Retinal pigment epithelial cell (primary cell): Measurements from ENCODE around the gene KIF17.

ENCODE experiments used
- DNase-seq: peaks from one replicate; pipeline ENCODE4 v3.0.0-alpha.2; 2010; ENCODE audit warnings: low read depth
- H3K4me3 ChIP-seq: 2 replicates; pipeline ENCODE4 v1.5.1; 2011; ENCODE audit warnings: mild to moderate bottlenecking, low read length, control low read depth, moderate library complexity
- TF ChIP-seq, protein P1 (sequence below): conservative IDR thresholded peaks from 2 replicates; pipeline ENCODE4 v1.5.1; 2011; ENCODE audit warnings: low read depth, low read length, control low read depth, inconsistent platforms

KIF17 gene

GRCh38 chr1:20726932-20727745, 9.3 kb upstream of the KIF17 start:
- TF ChIP-seq, protein P1, sequence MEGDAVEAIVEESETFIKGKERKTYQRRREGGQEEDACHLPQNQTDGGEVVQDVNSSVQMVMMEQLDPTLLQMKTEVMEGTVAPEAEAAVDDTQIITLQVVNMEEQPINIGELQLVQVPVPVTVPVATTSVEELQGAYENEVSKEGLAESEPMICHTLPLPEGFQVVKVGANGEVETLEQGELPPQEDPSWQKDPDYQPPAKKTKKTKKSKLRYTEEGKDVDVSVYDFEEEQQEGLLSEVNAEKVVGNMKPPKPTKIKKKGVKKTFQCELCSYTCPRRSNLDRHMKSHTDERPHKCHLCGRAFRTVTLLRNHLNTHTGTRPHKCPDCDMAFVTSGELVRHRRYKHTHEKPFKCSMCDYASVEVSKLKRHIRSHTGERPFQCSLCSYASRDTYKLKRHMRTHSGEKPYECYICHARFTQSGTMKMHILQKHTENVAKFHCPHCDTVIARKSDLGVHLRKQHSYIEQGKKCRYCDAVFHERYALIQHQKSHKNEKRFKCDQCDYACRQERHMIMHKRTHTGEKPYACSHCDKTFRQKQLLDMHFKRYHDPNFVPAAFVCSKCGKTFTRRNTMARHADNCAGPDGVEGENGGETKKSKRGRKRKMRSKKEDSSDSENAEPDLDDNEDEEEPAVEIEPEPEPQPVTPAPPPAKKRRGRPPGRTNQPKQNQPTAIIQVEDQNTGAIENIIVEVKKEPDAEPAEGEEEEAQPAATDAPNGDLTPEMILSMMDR = no peak
- no peak overlapping the region for H3K4me3 ChIP-seq
- DNase-seq = no peak

DNA sequence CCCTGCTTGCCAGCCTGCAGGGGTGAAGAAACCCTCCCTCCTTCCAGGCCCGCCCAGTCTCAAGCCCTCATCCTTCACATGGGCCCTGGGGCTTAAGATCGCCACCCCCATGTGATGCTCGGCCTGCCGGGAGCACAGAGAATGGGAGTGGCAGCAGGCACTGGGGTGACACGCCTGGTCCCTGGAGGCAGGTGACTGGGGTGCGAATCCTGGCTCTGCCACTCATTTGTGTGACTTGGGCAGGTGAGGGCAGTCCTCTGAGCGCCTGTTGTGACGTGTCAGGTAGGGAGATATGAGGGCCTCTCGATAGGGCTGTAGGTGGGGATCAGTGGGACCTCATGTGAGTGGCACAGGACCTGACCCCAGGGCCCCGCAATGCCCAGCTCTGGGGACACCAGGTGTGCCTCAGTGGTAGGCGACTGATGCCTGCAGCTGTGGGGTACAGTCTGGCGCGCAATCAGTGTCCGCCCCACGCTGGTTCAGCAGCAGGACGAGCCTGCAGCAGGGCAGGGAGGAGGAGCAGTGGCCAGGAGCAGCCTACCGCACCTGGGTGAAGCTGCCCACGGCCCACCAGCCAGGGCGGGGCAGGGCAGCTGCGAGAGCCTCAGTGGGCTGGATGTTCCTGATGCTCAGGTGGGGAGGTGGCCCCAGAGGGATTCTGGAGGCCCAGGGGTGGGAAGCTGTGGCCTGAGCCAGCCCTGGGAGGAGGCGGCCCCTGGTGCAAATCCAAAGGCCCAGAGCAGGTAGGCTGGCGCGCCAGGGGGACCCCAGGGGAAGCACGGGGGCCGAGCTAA, 8.5 kb upstream of the KIF17 start:
- TF ChIP-seq, protein P1 = no peak
- H3K4me3 ChIP-seq = no peak overlapping the region
- DNase-seq = no peak

GRCh38 chr1:20725189-20726117, 7.6 kb upstream of the KIF17 start:
- no peak overlapping the region for H3K4me3 ChIP-seq
- TF ChIP-seq, protein P1 = no peak
- no peak for DNase-seq

GRCh38 chr1:20724364-20725188, 6.8 kb upstream of the KIF17 start:
- no peak for DNase-seq
- TF ChIP-seq, protein P1 = no peak
- H3K4me3 ChIP-seq = no peak overlapping the region

DNA sequence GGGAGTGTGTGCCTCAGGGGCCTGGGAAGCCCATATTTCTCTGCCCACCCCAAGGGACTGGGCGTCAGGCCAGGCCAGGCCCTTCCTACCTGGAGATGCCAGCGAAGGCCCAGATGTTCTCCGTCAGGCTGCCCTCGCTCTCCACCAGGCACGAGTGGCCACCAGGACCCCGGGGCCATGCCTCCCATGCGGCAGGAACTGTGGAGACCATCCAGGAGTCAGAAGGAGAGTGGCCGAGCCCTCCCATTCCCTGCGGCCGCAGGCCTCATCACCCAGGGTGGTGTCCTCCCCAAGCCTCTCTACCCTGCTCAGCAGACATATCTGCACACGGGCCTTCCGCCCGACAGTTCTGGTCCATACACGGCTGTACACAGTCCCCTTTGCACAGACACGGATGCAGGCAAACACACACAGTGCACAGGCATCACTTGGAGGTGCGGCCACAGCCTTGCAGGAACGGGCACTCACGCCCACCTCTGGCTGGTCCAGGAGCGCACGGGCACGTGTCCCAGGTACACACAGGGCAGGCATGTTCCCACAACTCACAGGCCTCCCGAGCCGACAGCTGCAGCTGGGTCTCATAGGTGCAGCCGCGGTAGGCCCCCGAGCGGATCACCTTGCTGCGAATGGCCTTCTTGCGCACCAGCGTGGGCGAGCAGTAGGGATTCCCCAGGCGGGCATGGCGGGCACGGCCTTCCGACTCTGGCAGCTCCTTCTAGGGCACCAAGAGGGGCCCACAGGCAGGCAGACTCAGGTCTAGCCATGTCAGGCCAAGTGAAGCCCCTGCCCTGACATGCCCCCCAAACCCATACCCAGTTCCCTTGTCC, 5.9 kb upstream of the KIF17 start:
- no peak overlapping the region for H3K4me3 ChIP-seq
- no peak for DNase-seq
- TF ChIP-seq, protein P1 = no peak
